Measurements from ENCODE around the gene PDE8A. TPM values are rescaled to one million over a fixed set of nuclear protein-coding genes. Genes with fewer than 3 reads are reported as not detected.

PDE8A gene
- total RNA-seq, 1 donor from 2014 or later = 14.0 TPM

DNA sequence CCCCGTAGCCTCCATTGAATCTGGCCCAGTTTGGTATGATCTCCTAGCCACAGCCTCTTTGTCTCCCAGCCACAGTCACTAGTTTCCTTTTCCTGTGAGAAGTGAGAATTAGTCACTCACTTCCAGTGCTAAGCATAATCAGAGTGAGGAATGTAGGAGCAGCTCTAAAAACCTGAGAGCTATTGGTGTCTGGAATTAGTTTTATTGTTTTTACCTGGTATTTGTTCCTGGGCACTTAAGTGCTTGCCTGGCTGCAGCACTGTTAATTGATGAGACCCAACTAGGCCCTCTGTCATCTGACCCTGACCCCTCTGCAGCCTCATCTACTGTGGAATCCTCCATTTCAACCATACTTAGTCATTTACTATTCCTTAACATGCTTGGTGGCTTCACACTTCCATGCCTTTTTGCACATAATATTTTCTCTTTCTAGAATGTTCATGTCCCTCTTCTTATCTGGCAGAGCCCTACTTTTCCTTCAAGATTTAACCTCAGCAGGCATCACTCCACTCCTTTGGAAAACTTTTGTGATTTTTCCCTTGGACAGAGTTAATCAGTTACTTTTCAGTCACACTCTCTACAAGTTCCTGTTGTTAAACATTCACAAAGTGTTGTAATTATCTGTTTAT lies 48.8 kb downstream of the PDE8A start:
- intact Hi-C loops (cut with micrococcal nuclease) = no loop called here

DNA sequence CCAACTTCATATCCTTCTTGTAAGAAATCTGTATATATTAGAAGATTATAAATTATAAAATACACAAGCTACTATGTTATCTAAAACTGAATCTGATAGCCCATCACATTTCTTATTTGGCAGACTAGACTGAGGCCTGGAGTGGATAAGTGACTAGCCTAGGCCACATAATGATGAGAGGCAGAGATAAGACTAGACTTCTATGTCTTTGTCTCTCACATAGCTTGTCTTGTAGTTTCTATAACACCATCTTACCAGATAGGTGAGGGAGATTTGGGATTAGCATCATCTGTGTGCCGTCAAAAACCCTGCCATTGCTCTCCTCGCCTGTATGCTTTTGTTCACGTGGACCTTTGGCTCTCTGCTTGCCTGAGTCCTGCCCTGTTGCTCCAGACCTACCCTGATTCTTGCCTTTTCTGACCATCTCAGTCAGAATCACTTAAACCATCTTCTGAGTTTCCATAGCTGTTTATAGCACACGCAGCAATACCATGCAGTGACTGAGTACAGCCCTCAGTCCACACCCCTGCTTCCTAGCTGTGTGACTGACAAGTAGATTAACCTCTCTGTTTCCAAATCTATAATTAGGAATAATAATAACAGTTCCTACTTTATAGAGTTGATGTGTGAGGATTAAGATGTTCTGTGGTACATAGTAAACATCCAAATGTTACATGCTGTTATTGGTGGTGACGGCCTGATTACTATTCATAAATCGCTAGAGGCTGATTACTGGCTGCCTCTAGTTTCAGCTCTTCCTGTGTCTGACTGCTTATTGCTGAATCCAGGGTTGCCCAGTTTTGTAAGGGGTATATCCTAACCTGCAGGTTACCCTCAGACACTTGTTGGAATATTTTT lies 49.7 kb downstream of the PDE8A start:
- intact Hi-C loops (cut with micrococcal nuclease) = no loop called here

DNA sequence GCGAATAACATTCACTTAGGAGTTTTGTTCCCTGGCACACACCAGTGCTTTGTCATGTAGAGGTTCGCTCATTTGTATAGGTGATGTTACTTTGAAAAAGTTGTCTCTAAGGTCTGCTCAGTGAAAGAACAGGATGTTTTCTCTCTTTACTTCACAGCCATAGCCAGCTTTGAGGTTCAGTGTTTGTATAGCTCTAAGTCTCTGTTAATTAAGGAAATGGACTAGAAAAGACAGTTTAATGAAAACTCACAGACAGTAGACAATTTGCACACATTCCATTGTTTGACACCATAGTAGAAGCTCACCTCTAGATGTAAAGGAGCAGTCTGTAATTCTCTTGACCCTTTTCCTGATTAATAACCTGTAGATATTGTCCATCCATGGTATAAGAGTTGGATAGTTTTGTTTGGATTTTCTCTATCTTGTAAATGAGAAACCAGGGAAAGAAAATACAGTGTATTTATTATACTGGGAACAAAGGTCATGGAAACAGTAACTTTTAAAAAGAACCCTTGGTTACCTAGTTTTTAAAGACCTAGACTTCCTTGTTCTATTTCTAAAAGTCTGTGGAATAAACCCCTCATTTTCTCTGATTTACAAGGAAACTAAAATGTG lies 50.4 kb downstream of the PDE8A start:
- intact Hi-C loops (cut with micrococcal nuclease) = no loop called here

DNA sequence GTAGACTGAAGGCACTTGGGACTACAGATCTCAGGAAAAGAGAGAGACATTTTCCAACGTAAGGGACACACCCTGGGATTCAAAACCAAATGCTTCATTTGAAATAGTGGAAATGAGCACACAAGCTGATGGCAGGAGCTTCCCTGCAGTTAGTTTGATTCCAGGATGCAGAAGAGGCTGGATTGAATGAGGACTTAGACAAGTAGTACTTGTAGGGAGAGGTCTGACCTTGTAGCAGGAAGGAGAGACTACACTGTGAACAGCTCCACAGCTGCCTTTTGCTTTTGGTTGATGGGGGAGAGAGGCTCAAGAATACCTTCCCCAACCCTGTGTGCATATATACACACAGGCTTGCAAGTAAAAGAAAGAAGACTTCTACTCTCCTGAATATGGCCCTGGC lies 51.5 kb downstream of the PDE8A start:
- intact Hi-C loops (cut with micrococcal nuclease) = no loop called here

DNA sequence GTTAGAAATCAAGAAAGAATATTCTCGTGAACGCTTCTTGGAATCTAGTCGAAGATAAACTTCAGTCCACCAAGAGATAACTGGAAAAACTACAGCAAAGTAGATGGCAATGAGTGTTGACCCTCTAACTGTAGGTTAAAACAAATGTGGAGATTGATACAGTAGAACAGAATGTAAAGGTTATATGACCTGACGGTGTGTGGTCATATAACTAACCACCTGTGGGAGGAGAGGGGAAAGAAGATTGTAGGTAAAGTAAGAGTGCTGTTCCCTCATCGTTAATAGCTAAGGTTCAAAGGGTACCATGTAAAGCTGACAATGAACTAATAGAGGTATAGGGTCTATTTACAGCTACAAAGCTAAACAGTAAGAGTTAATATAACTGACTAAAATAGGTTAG lies 52.6 kb downstream of the PDE8A start:
- intact Hi-C loops (cut with micrococcal nuclease) = no loop called here

DNA sequence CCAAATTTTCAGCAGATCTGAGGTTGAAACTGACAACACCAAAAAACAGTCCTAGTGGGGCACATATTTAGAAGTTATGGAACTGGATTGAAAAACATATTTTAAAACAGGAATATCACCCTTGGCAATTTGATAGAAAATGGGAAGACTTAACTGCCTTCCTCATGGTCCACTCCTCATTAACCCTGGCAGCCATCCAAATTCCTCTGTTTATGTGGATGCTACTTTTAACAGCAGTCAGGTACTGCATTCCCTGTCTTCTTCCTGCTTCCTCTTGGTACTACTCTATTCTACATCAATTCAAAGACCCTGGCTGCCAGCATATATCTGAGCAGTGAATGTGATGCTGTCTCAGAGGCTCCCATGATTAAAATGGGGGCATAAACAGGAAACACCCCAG lies 54.3 kb downstream of the PDE8A start:
- intact Hi-C loops (cut with micrococcal nuclease) = no loop called here

DNA sequence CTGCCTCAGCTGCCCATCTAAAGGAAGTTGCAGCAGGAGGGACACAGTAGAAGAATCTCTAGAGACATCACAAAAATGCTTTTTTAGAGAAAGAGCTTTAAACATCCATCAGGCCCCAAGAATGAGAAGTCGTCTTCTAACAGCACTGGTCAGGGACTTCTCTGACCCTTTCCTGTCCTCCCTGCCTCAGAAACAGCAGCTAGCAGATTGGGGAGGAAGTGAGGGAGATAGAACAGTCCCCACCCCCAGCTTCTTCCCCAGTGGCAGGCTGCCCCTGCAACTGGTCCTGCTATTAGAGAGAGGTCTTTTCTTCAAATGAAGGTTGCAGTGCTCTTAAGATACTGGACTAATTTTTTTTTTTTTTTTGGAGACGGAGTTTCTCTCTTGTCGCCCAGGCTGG lies 55.1 kb downstream of the PDE8A start:
- intact Hi-C loops (cut with micrococcal nuclease) = no loop called here

DNA sequence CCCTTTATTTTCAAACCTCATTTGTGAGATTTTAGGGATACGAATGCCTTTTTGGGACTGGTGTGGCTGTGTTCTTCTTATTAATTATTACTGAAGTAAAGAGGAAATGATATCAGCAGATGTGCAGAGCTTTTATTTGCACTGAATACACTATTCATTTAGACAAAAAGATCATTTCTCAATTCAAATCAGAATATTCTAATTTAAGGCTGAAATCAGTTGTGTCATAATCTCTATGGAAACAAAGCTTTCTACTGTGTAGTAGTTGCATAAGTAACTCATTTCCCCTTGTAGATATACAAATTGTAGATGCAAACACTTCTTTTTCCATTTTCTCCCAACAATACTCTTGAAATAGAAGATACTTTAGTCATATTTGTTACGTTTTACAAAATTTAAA lies 56.0 kb downstream of the PDE8A start:
- intact Hi-C loops (cut with micrococcal nuclease) = no loop called here

DNA sequence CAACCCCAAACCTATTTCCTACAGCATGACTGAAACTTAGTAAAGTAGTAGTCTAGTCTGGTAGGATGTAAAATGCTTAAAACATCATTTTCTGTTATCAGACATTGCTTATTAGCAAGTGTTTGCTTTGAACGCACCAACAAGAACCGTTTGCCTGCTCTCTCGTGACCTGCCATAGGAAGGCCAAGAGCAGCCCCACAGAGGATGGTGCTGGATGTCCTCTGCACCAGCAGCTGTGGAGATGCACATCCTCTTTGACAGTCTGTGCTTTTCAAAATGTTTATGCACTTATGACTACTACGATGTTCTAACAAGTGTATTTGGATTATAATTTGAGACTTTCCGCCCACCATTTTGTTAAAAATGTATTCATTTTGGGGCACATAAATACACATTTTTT lies 59.6 kb downstream of the PDE8A start:
- intact Hi-C loops (cut with micrococcal nuclease) = loop anchor here (5.0 kb wide), 1 partner anchor 194 kb away; no protein-coding TSS in a partner anchor

DNA sequence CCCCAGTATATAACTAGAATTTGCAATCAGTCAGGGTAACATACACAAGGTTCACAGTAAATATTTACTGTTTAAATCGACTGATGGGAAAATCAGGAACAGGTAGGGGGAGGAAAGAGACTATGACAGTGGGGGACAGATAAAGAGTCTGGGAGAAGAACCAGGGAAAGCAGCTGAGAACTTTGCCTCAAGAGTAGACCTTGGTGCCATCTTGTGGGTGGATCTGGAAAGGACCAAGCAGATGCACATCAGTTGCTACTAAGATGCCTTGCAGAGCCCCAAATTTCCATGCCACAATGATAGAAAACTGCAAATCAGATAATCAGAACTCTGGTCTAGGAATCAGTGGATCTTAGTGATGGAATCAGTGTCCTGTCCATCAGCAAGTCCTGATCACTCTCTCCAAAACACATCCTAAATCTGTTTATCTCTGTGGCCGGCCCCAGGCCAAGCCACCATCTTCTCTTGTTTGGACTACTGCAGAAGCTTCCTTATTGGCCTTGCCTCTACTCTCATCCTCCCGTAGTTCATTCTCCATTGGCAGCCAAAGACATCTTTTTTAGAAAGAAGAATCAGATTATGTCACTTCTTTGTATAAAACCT lies 62.7 kb downstream of the PDE8A start:
- intact Hi-C loops (cut with micrococcal nuclease) = loop anchor here (1.0 to 5.0 kb wide), 3 partner anchors 64 to 197 kb away; partner anchors contain the start of gene PDE8A

DNA sequence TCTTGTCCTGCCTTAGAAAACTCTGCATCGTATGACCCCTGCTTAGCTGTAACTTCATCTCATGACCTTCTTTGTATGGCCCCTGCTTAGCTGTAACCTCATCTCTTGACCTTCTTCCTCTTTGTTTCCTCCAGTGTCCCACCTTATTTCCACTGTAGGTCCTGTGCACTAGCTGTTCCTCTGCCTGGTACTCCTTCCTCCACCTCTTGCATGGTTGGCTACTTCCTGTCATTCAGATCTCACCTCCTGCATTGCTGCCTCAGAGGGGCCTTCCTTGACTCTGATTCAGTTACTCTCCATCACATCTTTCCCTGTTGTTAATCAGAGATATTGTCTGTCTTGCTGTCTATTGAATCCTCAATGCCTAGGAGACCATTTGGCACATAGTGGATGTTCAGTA lies 63.2 kb downstream of the PDE8A start:
- intact Hi-C loops (cut with micrococcal nuclease) = loop anchor here (1.0 to 5.0 kb wide), 3 partner anchors 64 to 198 kb away; partner anchors contain the start of gene PDE8A

DNA sequence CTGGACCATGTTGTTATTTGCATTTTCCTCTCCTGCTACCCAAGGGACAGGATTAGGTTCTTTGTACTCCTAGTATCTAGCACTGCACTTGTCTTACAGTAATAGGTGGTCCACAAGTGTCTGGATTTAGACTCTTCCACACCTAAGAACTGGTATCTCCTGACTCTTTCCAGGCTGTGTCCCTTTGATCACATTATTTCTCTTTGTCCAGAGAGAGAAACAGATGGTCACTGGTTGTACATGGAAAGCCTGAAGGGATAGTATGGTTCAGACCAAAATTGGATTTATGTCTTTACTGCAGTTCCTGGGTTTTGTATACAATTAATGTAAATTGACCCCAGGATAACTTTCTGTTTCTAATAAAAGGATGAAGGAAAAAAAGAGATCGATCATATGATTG lies 64.0 kb downstream of the PDE8A start:
- intact Hi-C loops (cut with micrococcal nuclease) = loop anchor here (2.0 kb wide), 1 partner anchor 65 kb away; the partner anchor contains the start of gene PDE8A

DNA sequence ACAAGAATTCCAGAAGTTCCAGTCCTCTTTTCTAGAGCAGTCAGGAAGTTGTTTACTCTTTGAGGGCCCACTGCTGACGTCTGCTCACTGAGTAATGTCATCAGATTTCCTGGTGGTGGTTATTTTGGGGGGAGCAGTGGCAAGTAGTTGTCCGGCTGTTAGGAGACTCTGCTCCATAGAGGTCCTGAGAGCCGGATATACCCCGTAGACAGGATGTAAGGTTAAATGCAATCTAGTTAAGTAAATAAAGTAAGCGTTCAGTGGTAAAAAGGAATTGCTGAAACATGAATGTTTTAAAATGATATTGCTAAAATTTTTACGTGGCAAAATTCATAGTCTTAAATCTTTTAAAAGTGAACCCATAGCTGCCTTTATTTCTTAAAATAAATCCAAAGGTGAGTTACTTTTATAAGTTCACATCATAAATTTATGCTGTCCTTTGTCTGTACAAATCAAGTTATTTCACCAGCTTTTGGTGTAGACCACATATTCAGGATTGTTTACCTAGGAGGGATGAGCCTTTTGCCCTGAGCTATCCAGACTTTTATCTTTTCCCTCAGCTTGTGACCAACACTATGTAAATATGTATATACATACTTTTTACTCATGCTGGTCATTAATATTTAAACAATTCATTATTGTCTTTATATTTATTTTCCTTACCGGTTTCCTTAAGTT lies 65.8 kb downstream of the PDE8A start:
- intact Hi-C loops (cut with micrococcal nuclease) = no loop called here

DNA sequence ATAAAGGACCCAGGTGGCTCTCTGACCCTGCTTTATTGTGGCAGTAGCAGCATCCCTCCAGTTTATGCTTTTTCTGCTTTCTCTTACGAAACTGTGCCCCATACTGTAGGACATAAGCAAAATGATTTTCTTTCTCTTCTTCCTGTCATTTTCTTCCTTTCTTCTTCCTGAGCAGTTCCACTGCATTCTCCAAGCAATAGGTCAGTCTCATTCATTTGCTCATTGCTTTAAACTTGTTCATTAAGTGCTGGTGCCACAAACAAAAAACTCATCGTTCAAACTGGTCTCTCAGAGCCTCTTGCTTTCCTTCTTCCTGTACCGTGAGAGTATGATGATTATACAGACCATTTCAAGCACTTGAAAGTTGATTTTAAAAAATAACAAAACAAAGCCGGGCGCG lies 66.8 kb downstream of the PDE8A start:
- intact Hi-C loops (cut with micrococcal nuclease) = no loop called here

DNA sequence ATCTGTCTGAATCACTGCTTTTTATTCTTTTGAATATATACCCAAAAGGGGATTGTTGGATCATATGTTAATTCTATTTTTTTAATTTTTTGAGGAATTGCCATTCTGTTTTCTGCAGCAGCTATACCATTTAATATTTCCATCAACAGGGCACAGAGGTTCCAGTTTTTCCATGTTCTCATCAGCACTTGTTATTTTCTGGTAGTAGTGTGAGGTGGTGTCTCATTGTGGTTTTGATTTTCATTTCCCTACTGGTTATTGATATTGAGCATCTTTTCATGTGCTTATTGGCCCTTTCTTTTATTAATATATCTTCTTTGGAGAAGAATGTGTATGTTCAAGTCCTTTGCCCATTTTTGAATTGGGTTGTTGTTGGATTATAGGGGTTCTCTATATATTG lies 68.1 kb downstream of the PDE8A start:
- intact Hi-C loops (cut with micrococcal nuclease) = no loop called here

DNA sequence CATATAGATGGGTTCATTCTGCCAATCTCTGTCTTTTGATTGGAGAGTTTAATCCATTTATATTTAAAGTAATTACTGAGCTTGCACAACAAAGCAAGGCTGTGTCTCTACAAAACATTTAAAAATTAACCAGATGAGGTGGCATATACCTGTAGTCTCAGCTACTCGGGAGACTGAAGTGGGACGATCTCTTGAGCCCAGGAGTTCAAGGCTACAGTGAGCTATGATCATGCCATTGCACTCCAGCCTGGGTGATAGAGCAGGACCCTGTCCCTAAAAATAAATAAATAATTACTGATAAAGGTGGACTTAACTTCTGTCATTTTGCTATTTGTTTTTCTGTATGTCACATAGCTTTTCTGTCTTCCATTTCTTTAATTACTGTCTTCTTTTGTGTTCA lies 78.1 kb downstream of the PDE8A start:
- intact Hi-C loops (cut with micrococcal nuclease) = no loop called here

DNA sequence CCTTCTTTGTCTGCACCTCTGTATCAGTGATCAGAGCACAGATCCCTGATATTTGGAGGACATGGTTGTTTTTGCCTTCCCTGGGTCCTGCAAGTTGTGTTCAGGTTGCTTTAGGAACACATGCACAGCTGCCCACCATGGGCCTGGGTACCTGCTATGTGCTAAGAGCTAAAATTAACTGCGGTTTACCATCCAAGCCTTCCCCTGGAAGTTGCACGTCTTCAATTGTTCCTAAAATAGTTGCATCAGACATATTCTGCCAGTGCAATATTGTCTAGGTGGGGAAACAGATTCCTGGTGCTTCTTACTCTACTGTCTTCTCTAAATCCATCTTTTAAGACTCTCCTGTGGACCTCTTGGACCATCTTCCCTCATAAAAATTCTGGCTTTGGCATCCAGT lies 80.9 kb downstream of the PDE8A start:
- intact Hi-C loops (cut with micrococcal nuclease) = no loop called here

DNA sequence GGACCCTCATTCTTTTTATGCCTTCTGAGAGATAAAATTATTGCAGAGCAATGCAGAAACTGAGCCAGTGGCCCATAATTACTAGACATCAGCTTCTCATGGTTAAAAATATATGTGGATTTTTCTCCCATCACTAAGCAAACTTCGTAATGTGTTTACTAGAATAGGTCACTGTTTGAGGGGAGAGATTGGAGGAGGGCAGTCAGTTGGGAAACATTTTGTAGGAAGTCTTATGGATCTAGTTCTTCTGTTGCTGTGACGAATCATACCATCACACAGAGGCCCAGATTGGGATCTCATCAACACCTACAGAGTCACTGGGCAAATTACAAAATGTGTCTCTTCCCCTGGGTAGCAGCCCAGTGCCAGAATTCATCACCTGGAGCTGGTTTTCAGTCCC lies 81.4 kb downstream of the PDE8A start:
- intact Hi-C loops (cut with micrococcal nuclease) = no loop called here

DNA sequence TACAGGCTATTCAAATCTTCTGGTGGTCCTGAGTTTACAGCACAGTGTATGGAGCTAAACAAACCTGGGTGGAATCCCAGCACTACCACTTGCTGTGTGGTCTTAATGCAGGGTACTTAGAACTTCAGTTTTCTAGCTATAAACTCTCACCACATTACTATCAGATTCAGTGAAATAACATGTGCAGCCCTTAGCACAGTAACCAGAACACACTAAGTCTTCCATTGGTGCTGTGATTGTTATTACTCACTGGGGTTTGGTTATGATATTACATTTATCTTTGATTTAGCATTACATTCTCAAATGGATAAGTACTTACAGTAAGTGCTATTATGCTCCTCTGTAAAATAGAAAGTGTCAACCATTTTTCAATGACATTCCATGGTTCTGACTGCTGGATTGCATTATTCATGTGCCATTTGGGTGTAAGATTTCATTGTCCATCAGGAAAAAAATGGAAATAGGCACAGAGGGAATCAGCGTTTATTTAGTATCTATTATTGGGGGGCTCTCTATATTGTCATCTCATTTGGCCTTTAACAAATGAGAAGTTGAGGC lies 81.9 kb downstream of the PDE8A start:
- intact Hi-C loops (cut with micrococcal nuclease) = no loop called here

DNA sequence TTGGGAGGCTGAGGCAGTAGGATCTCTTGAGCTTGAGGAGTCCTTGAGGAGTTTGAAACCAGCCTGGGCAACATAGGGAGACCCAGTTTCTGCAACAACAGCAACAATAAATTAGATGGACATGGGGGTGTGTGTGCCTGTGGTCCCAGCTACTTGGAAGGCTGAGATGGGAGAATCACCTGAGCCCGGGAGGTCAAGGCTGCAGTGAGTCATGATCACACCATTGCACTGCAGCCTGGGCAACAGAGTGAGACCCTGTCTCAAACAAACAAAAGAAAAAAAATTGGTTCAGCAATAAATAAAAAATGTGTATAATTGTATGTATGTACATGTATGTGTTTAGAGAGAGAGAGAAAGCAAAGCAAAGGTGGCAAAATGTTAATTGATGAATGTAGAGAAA lies 83.1 kb downstream of the PDE8A start:
- intact Hi-C loops (cut with micrococcal nuclease) = no loop called here

DNA sequence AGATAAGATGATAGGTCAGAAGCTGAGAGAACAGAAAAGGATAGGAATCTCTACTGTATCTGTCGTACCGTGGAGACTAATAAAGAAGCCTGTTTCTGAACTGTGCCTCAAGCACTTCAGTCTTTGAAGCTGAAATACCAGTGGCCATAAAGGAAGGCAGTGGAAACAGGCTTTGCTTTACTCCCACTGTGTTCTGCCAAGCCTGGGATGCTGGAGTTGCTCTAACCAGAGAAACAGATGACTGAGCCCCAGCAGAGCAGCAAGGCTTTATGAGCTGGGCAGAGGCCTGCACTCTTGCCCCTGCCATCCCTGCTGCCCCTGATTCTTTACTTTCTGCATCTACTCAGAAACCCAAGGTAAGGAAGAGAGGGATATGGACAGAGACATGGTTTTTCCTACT lies 89.4 kb downstream of the PDE8A start:
- intact Hi-C loops (cut with micrococcal nuclease) = no loop called here

Data from T-helper 1 cell treated with Interleukin-12 subunit alpha and Interleukin-12 subunit beta and Interleukin-4 antibody, amounts not matched to agents 30 ng/mL and 1 ng/mL, for 36 hours (primary cell).